Measurements from ENCODE around the gene HDAC7. TPM values are rescaled to one million over a fixed set of nuclear protein-coding genes. Genes with fewer than 3 reads are reported as not detected.
A peak's percentile ranks its signal among the peaks of the same experiment; 100 is the strongest.

HDAC7 gene
- total and polyA plus RNA-seq, 12 donors: 26.9 to 75.6 (median 40.3) TPM

GRCh38 chr12:47862167-47862750 is 42.6 kb upstream of the HDAC7 start:
- 76 to 77% methylated on average over 5 of the region's 5 CpGs for WGBS, 2 donors
- Histone ChIP-seq H3K36me3 (peaks cover 0 to 39% (median 0%) of the 10 kb centered on the region in 9 donors), H3K27me3 (no peaks in the 10 kb centered on the region), H3K9me3 (no peaks in the 10 kb centered on the region), H3K27ac (no peak overlapping the region), H3K4me1 (peaks cover 0 to 4% (median 0%) of the 10 kb centered on the region in 9 donors), H3K4me3 (no peak overlapping the region)
- intact Hi-C loops (cut with DNase I): loop anchor here in 1 of 10 donors (10.0 kb wide), 1 partner anchor 83 kb away; no protein-coding TSS in a partner anchor
- no peak for ATAC-seq
- DNase-seq: no peak
- no peak for TF ChIP-seq CTCF (IDR thresholded peaks at IDR 0.05)

- intact Hi-C loops (cut with DNase I): loop anchor here in 1 of 10 donors (10.0 kb wide), 1 partner anchor 84 kb away; no protein-coding TSS in a partner anchor
- WGBS, 2 donors: 69 to 78% methylated on average over 2 of the region's 2 CpGs
- DNase-seq (no peak), ATAC-seq (no peak)
- no peak for TF ChIP-seq CTCF (IDR thresholded peaks at IDR 0.05)
- H3K4me3 ChIP-seq: no peak overlapping the region
- no peaks in the 10 kb centered on the region for H3K27me3 ChIP-seq
- H3K4me1 ChIP-seq: no peaks in the 10 kb centered on the region
- H3K36me3 ChIP-seq: peaks cover 0 to 51% (median 0%) of the 10 kb centered on the region in 9 donors
- H3K27ac ChIP-seq: no peak overlapping the region
- no peaks in the 10 kb centered on the region for H3K9me3 ChIP-seq
These were observed 41.2 kb upstream of the HDAC7 start for GRCh38 chr12:47860873-47861272.

GRCh38 chr12:47860279-47860841 is 40.7 kb upstream of the HDAC7 start:
- TF ChIP-seq CTCF (IDR thresholded peaks at IDR 0.05): no peak
- Histone ChIP-seq H3K36me3 (peaks cover 0 to 57% (median 0%) of the 10 kb centered on the region in 9 donors), H3K4me1 (no peaks in the 10 kb centered on the region), H3K9me3 (no peaks in the 10 kb centered on the region), H3K27me3 (no peaks in the 10 kb centered on the region), H3K4me3 (no peak overlapping the region), H3K27ac (no peak overlapping the region)
- DNase-seq: no peak
- 87 to 94% methylated on average over 7 of the region's 7 CpGs for WGBS, 2 donors
- ATAC-seq: no peak
- intact Hi-C loops (cut with DNase I): loop anchor here in 1 of 10 donors (10.0 kb wide), 1 partner anchor 84 kb away; no protein-coding TSS in a partner anchor

GRCh38 chr12:47858511-47859266 is 39.0 kb upstream of the HDAC7 start:
- Histone ChIP-seq H3K4me3 (no peak overlapping the region), H3K36me3 (peaks cover 0 to 65% (median 0%) of the 10 kb centered on the region in 9 donors), H3K4me1 (no peaks in the 10 kb centered on the region), H3K27ac (no peak overlapping the region), H3K27me3 (no peaks in the 10 kb centered on the region), H3K9me3 (no peaks in the 10 kb centered on the region)
- ATAC-seq (peak in 1 of 8 donors; percentile 8), DNase-seq (no peak)
- no peak for TF ChIP-seq CTCF (IDR thresholded peaks at IDR 0.05)
- intact Hi-C loops (cut with DNase I): loop anchor here in 1 of 10 donors (10.0 kb wide), 1 partner anchor 86 kb away; no protein-coding TSS in a partner anchor
- 95% methylated on average over 8 of the region's 8 CpGs for WGBS, 2 donors
